LNCAP (cell line): ENCODE results near the gene IGF1R.

Source experiments
- TF ChIP-seq, protein P1 (sequence below): fragments of 450-650 bp; IDR thresholded peaks from 2 replicates; pipeline ENCODE4 v1.5.1; 2017; ENCODE audit warnings: mild to moderate bottlenecking

IGF1R gene

DNA sequence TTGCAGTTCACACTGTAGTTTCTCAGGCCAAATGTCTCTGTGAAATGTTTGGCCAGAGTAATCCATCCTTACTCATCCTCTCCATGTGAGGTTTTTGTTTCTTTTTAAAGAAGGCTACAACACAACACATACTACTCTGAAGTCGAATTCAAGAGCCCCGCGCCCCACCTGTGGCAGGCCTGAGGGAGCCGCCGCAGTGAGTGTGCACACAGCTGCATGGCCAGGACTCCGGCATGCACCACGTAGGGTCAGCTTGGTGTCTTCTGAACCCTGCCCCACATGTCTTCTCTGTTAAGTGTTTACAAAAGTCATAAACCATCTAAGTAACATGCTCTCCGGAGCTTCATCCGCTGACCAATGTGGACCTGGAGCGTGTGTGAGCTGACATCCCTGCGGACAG lies 300.6 kb downstream of the IGF1R start:
- TF ChIP-seq, protein P1, sequence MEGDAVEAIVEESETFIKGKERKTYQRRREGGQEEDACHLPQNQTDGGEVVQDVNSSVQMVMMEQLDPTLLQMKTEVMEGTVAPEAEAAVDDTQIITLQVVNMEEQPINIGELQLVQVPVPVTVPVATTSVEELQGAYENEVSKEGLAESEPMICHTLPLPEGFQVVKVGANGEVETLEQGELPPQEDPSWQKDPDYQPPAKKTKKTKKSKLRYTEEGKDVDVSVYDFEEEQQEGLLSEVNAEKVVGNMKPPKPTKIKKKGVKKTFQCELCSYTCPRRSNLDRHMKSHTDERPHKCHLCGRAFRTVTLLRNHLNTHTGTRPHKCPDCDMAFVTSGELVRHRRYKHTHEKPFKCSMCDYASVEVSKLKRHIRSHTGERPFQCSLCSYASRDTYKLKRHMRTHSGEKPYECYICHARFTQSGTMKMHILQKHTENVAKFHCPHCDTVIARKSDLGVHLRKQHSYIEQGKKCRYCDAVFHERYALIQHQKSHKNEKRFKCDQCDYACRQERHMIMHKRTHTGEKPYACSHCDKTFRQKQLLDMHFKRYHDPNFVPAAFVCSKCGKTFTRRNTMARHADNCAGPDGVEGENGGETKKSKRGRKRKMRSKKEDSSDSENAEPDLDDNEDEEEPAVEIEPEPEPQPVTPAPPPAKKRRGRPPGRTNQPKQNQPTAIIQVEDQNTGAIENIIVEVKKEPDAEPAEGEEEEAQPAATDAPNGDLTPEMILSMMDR = no peak

DNA sequence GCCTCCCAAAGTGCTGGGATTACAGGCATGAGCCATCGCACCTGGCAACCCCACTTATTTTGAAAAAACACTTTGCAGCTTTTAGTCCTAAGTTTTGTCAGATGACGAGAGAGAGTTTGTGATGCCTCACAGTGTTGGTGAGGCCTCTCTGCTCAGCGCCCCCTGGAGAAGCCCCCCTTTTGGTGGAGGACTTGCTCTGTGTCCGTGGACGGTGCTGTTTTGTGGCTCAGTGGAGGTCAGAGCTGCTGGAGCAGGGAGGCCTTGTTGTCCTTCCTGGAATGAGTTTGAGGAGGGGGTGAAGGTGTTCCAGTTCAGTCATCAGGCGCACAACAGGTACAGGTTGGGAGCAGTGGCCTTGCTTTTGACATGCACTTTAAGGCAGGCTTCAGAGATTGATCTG lies 301.3 kb downstream of the IGF1R start:
- TF ChIP-seq, protein P1 = no peak

DNA sequence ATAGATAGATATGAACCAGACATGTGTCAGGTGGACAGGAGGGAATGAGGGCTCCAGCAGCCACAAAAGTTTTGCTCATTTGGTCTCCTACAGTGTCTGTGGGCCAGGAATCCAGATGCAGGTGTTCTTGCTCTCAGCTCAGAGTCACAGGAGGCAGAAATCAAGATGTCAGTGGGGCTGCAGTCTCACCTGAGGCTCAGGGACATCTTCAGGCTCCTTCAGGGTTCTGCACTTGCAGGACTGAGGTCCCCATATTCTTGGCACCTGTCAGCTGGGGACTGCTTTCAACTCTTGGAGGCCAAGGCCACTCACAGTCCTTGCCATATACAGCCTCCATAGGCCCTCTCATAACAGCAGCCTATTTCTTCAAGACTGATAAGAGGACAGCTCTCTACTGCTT lies 301.9 kb downstream of the IGF1R start:
- TF ChIP-seq, protein P1 = no peak

DNA sequence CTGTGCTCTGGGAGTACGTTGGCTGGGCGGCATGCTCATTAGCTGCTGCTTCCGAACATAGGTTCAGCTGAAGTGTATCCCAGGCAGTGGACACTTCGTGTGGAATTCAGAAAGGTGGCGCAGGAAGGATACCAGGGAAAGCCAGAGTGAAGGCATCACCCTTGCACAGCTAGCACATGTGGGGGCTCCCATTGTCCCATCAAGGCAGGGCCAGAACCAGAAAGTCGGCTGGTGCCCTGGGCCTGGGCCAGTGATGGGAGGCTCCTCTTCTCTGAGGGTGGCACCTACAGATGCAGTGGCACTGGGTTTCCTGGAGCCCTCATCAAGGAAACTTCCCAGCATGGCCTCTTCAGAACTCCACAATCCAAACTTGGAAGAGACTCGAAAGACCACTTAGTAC lies 302.7 kb downstream of the IGF1R start:
- TF ChIP-seq, protein P1 = no peak

DNA sequence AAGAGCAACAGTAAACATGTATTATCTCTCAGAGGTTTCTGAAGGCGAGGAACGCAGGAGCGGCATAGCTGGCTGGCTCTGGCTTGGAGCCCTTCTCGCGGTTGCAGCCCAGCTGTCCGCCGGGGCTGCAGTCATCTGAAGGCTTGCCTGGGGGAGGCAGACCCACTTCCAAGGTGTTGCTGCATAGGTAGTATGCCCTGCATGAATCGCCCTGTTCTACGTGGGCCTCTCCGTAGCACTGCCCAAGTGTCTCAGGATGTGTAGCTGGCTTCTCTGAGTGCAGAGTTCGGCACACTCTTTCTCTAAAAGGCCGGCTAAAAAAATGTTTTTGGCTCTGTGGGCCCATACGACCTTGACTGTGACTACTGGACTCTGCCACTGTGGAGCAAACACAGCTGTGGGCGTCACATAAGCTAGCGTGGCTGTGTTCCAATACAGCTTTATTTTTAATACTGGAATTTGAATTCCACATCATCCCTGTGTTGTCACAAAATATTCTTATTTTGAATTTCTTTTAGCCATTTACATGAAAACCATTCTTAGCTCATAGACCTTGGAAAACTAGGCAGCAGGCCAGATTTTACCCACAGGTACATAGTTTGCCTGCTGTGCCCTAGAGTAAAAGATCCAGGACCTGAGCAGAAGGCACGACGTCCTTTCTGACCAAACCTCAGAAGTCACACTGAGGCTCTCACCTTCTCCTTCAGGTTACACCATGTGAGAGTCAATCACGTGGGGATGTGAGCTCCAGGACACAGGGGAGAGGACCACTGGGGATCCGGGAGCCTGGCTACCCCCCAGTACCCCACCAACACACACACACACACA lies 303.4 kb downstream of the IGF1R start:
- TF ChIP-seq, protein P1 = no peak

DNA sequence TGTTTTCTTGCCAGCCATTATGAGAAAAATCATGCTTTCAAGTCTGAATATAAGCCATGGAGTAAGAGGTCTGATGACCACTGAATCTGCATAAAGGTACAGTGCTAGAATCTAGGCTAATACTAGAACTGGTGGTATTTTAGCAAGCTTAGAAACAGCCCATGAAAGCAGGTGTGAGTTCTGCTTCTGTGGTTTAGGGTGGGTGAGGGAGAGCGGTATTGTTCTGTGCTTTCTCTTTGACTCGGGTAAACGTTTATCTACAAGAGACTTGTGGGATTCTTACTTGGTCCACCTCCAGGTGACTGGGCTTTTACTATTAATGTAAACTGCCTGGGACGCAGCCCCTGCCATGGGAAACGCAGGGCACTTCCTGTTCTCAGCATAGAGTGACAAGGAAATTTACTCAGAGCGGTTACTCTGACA lies 304.1 kb downstream of the IGF1R start:
- TF ChIP-seq, protein P1 = no peak

DNA sequence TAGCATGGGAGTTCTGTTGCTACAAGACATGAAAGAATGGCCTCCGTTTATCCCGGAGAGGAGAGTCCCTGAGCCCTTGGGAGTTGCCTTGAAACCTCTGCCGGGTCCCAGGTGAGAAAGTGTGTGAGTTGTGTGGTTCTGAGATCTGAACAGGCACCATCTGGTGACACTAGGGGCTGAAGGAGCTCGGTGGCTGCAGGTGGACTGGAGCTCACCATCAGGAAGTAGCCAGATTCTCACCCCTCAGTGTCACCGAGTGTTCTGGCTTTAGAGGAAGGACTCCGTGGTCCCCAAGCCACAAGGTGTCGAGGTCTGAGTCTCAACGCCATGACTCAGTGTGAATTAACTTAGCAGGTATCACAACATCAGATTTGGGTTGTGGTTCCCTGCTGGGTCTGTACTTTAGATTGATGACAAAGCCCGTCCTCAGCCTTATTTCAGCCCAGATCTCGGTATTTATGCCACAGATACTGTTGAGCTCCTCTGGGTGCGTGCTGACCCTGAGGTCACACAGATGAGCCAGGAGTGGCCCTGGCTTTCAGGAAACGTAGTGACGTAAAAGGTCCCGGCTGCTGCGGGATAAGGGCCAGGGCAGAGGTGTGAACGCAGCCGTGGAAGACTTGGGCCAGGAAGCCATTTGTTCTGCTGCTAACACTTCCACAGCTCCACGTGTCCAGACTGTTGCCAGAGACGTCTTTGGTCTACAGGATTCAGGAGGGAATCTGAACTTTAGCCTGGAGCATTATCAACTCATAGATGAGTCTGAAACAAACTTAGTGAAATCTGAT lies 304.9 kb downstream of the IGF1R start:
- TF ChIP-seq, protein P1 = no peak
